HG03159 (cell line): ENCODE data around the gene TPD52L2.

Experiments
- ATAC-seq: cut with Tn5 transposase; IDR thresholded peaks from one replicate; pipeline ENCODE4 v1.9.1; 2021; ENCODE audit warnings: mild to moderate bottlenecking, moderate library complexity; ENCODE audit not compliant: unreplicated experiment

TPD52L2 gene

GRCh38 chr20:63930971-63931553 lies 66.0 kb downstream of the TPD52L2 start:
- ATAC-seq, result no peak

GRCh38 chr20:63931735-63932134 lies 66.7 kb downstream of the TPD52L2 start:
- ATAC-seq, result no peak

GRCh38 chr20:63932606-63933160 lies 67.6 kb downstream of the TPD52L2 start:
- no peak for ATAC-seq

- no peak for ATAC-seq
Observed at GRCh38 chr20:63933646-63934045, 68.6 kb downstream of the TPD52L2 start.

GRCh38 chr20:63934271-63935068 lies 69.4 kb downstream of the TPD52L2 start:
- no peak for ATAC-seq

GRCh38 chr20:63935447-63935846 lies 70.4 kb downstream of the TPD52L2 start:
- no peak for ATAC-seq

- no peak for ATAC-seq
Observed at GRCh38 chr20:63937596-63937995, 72.5 kb downstream of the TPD52L2 start.

GRCh38 chr20:63939061-63939935 lies 74.2 kb downstream of the TPD52L2 start:
- no peak for ATAC-seq

- ATAC-seq, result no peak
Observed at GRCh38 chr20:63940071-63940471, 75.0 kb downstream of the TPD52L2 start.

GRCh38 chr20:63940472-63941266 lies 75.6 kb downstream of the TPD52L2 start:
- ATAC-seq, result no peak
